Measurements from ENCODE around the gene HTR1E.

HTR1E gene

GRCh38 chr6:87012035-87012434 lies 74.7 kb downstream of the HTR1E start:
- no peak for TF ChIP-seq CTCF (IDR thresholded peaks at IDR 0.05; ENCODE audit: insufficient read depth, low read length, missing control alignments)
- ChIA-PET CTCF (no interaction called here), POLR2A (no interaction called here)
- DNase-seq (ENCODE audit: low read depth, low spot score) = no peak
- H3K4me3 ChIP-seq (ENCODE audit: low read depth, low read length) = no peak overlapping the region

DNA sequence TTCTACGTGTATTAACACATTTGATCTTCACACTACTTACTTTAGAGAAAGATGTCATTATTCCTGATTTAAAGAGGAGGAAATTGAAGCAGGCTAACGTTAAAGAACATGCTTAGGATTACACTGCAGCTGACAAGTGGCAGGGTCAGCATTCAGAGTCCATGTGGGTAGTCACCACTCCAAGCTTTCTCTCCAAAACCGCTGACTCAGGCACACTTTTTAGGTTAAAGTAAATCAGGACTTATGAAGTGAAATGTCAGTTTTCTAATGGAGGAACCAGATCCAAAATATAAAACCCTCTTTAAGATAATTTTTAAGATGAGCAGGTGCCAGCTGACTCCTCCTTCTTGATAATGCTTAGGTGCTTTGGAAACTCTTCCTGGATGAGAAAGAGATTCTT lies 75.4 kb downstream of the HTR1E start:
- CTCF ChIA-PET = no interaction called here
- no peak for DNase-seq (ENCODE audit: low read depth, low spot score)
- no peak overlapping the region for H3K4me3 ChIP-seq (ENCODE audit: low read depth, low read length)
- no peak for TF ChIP-seq CTCF (IDR thresholded peaks at IDR 0.05; ENCODE audit: insufficient read depth, low read length, missing control alignments)
- POLR2A ChIA-PET = no interaction called here

DNA sequence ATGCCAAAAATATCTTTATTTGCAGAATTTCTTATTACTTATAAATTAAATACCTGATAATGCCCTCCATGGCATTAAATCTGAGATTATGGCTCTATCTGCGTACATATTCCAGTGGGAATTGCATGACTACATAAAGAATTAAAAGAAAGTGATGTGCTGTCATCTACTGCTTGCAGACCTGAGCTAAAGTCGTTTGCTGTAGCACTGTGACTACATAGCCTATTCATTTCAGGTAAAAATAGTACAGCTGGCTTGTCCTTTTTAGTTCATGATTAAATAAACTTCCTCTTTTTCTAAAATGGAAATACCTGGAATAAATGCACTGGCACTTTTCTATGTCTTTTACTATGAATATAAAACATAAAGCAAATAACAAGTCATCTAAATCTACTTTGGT lies 79.4 kb downstream of the HTR1E start:
- ChIA-PET POLR2A (no interaction called here), CTCF (no interaction called here)

GRCh38 chr6:87027021-87027420 lies 89.7 kb downstream of the HTR1E start:
- ChIA-PET CTCF (no interaction called here), POLR2A (no interaction called here)
- no peak for TF ChIP-seq CTCF (IDR thresholded peaks at IDR 0.05; ENCODE audit: insufficient read depth, low read length, missing control alignments)
- DNase-seq (ENCODE audit: low read depth, low spot score) = no peak
- no peak overlapping the region for H3K4me3 ChIP-seq (ENCODE audit: low read depth, low read length)

More for the DNA sequence above, 79.4 kb downstream of the HTR1E start:
- TF ChIP-seq CTCF (IDR thresholded peaks at IDR 0.05; ENCODE audit: insufficient read depth, low read length, missing control alignments) = no peak
- H3K4me3 ChIP-seq (ENCODE audit: low read depth, low read length) = no peak overlapping the region
- DNase-seq (ENCODE audit: low read depth, low spot score) = no peak

GRCh38 chr6:87029711-87030314 lies 92.5 kb downstream of the HTR1E start:
- peak; percentile 23 for DNase-seq (ENCODE audit: low read depth, low spot score)
- TF ChIP-seq CTCF (IDR thresholded peaks at IDR 0.05; ENCODE audit: insufficient read depth, low read length, missing control alignments) = peak; percentile 52
- ChIA-PET POLR2A (no interaction called here), CTCF (no interaction called here)
- H3K4me3 ChIP-seq (ENCODE audit: low read depth, low read length) = no peak overlapping the region

GRCh38 chr6:87040729-87041128 lies 103.4 kb downstream of the HTR1E start:
- H3K4me3 ChIP-seq (ENCODE audit: low read depth, low read length) = no peak overlapping the region
- ChIA-PET POLR2A (no interaction called here), CTCF (no interaction called here)
- no peak for TF ChIP-seq CTCF (IDR thresholded peaks at IDR 0.05; ENCODE audit: insufficient read depth, low read length, missing control alignments)
- no peak for DNase-seq (ENCODE audit: low read depth, low spot score)
